GM08714 (cell line): ENCODE results near the gene AP4B1.

Experiments
- H3K4me3 ChIP-seq: fragments of 200-500 bp; sonication (Bioruptor generic); 2 replicates; pipeline ENCODE4 v1.5.1; 2014; ENCODE audit warnings: mild to moderate bottlenecking, low read length, inconsistent platforms
- ZNF274 ChIP-seq: IDR thresholded peaks from 2 replicates; pipeline ENCODE4 v1.6.1; 2012; ENCODE audit warnings: mild to moderate bottlenecking, low read depth, low read length

AP4B1 gene

GRCh38 chr1:113846391-113847035 is 58.1 kb downstream of the AP4B1 start:
- H3K4me3 ChIP-seq = no peak overlapping the region
- no peak for TF ChIP-seq ZNF274
